ENCODE data around the gene MEN1. TPM values are rescaled to one million over a fixed set of nuclear protein-coding genes. Genes with fewer than 3 reads are reported as not detected.
A peak's percentile ranks its signal among the peaks of the same experiment; 100 is the strongest.

The MEN1 gene
- total RNA-seq, 3 donors from 2014 or later, result 11.4 to 19.0 (median 14.8) TPM

DNA sequence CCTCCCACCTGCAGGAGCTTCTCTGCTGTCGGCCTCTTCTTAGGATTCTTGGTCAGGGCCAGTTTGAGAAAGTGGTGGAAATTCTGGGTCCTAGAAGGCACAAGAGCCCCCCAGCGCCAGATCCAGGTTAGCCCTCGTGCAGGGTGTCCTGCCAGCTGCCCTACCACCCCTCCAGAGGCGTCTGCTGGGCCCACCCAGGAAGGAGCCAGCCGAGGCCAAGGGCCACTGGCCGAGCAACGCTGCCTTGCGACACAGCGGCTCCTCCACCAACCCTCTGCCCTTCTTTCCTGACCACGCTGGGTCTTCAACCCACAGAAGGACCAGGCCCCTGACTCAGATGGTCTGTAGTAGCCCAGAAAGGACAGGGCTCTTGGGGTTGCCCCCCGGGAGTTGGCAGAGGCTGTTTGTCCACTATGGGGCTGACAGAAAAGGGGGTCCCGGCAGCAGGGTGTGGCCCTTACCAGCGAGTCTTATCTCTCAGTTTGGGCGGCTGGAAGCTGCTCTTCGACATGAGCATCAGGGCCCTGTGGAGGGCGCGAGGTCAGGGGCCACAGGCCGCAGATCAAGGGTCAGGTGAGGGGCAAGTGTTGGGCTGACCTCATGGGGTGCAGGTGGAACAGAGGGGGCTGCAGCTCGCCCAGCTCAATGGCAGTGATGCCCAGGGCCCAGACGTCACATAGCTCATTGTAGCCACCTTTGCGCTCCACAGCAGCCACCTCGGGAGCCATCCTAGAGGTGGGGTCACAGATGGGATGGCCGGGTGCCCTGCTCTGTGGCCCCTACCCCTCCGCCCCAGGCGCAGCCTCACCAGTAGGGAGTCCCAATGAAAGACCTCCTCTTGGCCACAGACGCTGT is 9.8 kb downstream of the MEN1 start:
- H3K4me3 ChIP-seq, result no peak overlapping the region
- H3K27me3 ChIP-seq, result no peaks in the 10 kb centered on the region
- DNase-seq (ENCODE audit: low spot score in 2 of 2), result no peak
- H3K36me3 ChIP-seq, result no peaks in the 10 kb centered on the region
- intact Hi-C loops (cut with DNase I; ENCODE audit: low total_unique reads), result no loop called here
- no peaks in the 10 kb centered on the region for H3K9me3 ChIP-seq
- H3K27ac ChIP-seq, result no peak overlapping the region
- peaks cover 0 to 5% of the 10 kb centered on the region in 2 donors for H3K4me1 ChIP-seq
- TF ChIP-seq POLR2A (IDR thresholded peaks at IDR 0.05) (no peak), POLR2AphosphoS5 (IDR thresholded peaks at IDR 0.05) (no peak)
- TF ChIP-seq, protein P1, sequence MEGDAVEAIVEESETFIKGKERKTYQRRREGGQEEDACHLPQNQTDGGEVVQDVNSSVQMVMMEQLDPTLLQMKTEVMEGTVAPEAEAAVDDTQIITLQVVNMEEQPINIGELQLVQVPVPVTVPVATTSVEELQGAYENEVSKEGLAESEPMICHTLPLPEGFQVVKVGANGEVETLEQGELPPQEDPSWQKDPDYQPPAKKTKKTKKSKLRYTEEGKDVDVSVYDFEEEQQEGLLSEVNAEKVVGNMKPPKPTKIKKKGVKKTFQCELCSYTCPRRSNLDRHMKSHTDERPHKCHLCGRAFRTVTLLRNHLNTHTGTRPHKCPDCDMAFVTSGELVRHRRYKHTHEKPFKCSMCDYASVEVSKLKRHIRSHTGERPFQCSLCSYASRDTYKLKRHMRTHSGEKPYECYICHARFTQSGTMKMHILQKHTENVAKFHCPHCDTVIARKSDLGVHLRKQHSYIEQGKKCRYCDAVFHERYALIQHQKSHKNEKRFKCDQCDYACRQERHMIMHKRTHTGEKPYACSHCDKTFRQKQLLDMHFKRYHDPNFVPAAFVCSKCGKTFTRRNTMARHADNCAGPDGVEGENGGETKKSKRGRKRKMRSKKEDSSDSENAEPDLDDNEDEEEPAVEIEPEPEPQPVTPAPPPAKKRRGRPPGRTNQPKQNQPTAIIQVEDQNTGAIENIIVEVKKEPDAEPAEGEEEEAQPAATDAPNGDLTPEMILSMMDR (IDR thresholded peaks at IDR 0.05), result no peak

DNA sequence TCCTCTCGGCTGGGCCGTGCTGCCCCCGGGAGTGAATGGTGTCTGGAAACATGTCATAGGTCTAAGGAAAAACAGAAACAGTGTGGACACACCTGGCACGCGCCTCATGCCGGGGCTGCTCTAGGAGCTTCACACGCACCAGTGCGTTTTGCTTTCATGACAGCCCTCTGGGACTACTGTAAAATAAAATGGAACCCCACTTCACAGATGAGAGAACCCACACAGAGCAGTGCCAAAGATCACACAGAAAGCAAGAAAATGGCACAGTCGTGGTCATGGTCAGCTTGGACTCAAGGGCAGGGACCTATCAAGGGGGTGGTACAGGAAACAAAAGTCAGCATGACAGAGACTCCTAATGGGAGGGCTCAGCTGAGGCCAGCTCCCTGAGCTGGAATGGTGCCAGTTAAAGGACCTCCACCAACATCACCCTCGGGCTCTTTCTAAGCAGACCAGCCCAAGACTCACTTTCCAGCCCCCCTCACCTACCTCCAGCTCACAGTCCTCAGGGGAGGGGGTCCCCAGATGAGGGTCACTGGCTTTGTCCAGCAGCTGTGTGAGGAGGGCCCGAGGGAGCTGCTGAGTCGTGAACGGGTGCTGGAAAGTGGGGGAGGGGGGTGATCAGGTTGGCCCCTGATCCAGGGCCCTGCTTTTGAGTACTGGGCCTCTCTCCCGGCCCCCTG is 10.6 kb downstream of the MEN1 start:
- no peak for TF ChIP-seq POLR2A (IDR thresholded peaks at IDR 0.05)
- DNase-seq (ENCODE audit: low spot score in 2 of 2), result no peak
- Histone ChIP-seq H3K27me3 (no peaks in the 10 kb centered on the region), H3K9me3 (no peaks in the 10 kb centered on the region), H3K4me1 (peaks cover 0 to 5% of the 10 kb centered on the region in 2 donors), H3K4me3 (no peak overlapping the region), H3K36me3 (no peaks in the 10 kb centered on the region), H3K27ac (no peak overlapping the region)
- intact Hi-C loops (cut with DNase I; ENCODE audit: low total_unique reads), result no loop called here

DNA sequence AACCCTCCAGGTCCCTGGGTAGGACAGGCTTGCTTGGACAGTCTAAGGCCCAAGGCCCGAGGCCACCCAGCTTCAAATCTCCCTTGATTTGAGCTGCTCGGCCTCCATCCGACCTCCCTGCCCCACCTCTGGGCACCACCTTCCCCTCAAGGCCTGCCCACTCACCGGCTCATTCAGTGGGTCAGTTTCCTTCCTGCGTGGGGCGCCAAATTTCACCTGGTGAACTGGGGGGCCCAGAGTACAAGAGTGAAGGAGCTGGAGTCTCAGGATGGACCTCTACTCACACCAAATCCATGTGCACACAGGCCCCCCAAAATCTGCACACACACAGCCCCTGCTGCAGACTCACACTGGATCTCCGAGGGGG is 11.1 kb downstream of the MEN1 start:
- no peak for TF ChIP-seq POLR2A (IDR thresholded peaks at IDR 0.05)
- TF ChIP-seq POLR2AphosphoS5 (IDR thresholded peaks at IDR 0.05), result no peak
- TF ChIP-seq, protein P1 (IDR thresholded peaks at IDR 0.05), result no peak
- no peak overlapping the region for H3K27ac ChIP-seq
- no peak for DNase-seq (ENCODE audit: low spot score in 2 of 2)
- H3K36me3 ChIP-seq, result no peaks in the 10 kb centered on the region
- H3K27me3 ChIP-seq, result no peaks in the 10 kb centered on the region
- intact Hi-C loops (cut with DNase I; ENCODE audit: low total_unique reads), result no loop called here
- H3K9me3 ChIP-seq, result no peaks in the 10 kb centered on the region
- peaks cover 0 to 5% of the 10 kb centered on the region in 2 donors for H3K4me1 ChIP-seq
- H3K4me3 ChIP-seq, result no peak overlapping the region

DNA sequence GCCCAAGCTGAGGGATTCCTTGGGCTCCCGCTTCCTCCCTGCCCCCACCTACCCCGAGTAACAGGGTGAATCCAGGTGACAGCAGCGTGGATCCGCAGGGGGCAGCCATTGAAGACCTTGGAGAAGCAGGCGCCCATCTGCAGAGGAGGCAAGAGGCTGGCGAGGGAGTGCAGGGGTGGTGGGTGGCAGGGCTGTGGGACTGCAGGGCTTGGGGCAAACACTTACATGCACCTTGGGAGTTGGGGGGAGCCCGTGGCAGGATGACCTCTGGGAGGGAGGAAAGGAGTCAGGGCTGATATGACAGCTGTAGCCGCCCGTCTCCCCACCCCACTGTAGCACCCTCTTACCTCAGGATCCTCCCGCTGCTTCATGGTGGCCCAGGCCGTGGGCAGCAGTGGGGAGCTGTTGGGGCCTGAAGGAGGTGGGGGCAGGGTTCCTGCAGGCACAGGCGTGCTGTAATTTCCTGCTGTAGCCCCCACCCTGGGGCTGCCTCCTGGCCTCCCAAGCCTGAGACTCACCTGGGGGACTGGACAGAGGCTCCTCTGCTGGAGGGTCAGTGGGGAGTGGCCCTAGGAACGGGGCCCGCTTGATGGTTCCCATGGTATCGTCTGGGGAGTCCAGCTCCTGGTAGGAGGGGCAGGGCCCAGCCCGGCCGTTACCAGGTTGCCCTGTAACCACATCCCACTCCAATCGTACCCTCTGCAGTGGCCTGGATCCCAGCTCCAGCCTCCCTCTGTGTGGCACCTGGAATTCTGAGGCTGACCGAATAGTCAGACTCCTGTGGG is 13.4 kb downstream of the MEN1 start:
- no peaks in the 10 kb centered on the region for H3K36me3 ChIP-seq
- no peaks in the 10 kb centered on the region for H3K9me3 ChIP-seq
- TF ChIP-seq POLR2AphosphoS5 (IDR thresholded peaks at IDR 0.05) (no peak), POLR2A (IDR thresholded peaks at IDR 0.05) (no peak)
- TF ChIP-seq, protein P1 (IDR thresholded peaks at IDR 0.05), result no peak
- intact Hi-C loops (cut with DNase I; ENCODE audit: low total_unique reads), result no loop called here
- no peak overlapping the region for H3K27ac ChIP-seq
- no peak overlapping the region for H3K4me3 ChIP-seq
- DNase-seq (ENCODE audit: low spot score in 2 of 2), result peak in 1 of 2 donors; percentile 41
- no peaks in the 10 kb centered on the region for H3K27me3 ChIP-seq
- no peaks in the 10 kb centered on the region for H3K4me1 ChIP-seq

DNA sequence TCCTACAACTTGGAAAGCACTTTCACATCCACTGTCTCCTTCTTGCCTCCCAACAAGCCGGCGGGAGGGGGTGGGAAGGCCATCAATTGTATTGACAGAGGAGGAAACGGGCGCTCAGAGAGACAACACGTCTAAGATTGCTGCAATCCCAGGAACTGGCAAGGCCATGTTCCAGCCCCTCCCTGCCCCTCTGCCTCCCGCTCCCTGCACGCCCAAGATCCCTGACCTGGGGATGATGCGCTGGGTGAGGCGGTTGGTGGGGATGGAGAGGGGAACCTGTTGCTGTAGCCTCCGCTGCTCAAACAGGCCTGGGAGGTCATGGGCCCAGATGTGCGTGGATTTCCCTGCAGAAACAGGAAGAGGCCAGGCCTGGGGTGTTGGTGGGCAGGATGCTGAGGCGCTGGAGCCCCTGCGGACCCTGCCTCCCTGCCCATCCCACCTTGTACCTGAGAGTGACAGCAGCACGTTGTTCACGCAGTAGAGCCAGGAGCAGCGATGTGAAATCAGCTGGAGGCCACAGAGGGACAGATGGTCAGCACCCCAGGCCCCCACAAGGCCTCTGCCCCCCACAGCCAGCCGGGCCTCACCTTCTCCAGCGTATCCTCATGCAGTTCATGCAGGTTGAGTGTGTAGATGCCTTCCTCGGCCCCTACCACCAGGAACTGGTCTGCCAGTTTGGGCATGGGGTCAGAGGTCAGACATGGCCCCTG is 14.1 kb downstream of the MEN1 start:
- Histone ChIP-seq H3K36me3 (no peaks in the 10 kb centered on the region), H3K4me1 (no peaks in the 10 kb centered on the region), H3K27me3 (no peaks in the 10 kb centered on the region), H3K9me3 (no peaks in the 10 kb centered on the region), H3K4me3 (no peak overlapping the region), H3K27ac (no peak overlapping the region)
- intact Hi-C loops (cut with DNase I; ENCODE audit: low total_unique reads), result no loop called here
- TF ChIP-seq POLR2A (IDR thresholded peaks at IDR 0.05) (no peak), POLR2AphosphoS5 (IDR thresholded peaks at IDR 0.05) (no peak)
- TF ChIP-seq, protein P1 (IDR thresholded peaks at IDR 0.05), result no peak
- DNase-seq (ENCODE audit: low spot score in 2 of 2), result no peak
